Measurements from ENCODE around the gene NXPE2. TPM values are rescaled to one million over a fixed set of nuclear protein-coding genes. Genes with fewer than 3 reads are reported as not detected.

The NXPE2 gene
- polyA plus RNA-seq, 1 of the 3 experiments (the other 2 are of a cell fraction) = not detected

DNA sequence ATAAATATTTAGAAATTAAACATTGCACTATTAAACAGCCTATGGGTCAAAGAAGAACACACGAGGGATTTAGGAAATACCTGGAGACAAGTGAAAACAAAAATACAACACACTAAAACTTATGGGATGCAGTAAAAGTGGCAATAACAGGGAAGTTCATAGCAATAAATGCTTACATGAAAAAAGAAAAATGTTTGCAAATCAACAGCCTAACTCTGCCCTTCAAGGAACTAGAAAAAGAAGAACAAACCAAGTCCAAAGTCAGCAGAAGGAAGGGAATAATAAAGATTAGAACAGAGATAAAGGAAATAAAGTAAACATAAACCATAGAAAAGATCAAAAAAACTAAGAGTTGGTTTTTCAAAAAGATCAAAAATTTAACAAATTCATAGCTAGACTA is 31.6 kb downstream of the NXPE2 start:
- H3K9me3 ChIP-seq = no peaks in the 10 kb centered on the region
- no peak overlapping the region for H2AFZ ChIP-seq (ENCODE audit: low read depth)
- no peak for DNase-seq
- ChIA-PET CTCF (no interaction called here), POLR2A (no interaction called here)
- no peaks in the 10 kb centered on the region for H4K20me1 ChIP-seq (ENCODE audit: insufficient read depth)
- no peak overlapping the region for H3K27ac ChIP-seq (ENCODE audit: low read depth in 2 of 2, low read length in 1 of 2)
- no peaks in the 10 kb centered on the region for H3K36me3 ChIP-seq (replicated peaks in 1 of 2; ENCODE audit: control insufficient read depth in 1 of 2, insufficient read depth in 2 of 2, low read length in 1 of 2)
- 10% methylated on average over 1 of the region's 1 CpG for WGBS (ENCODE audit: low lambda C conversion rate)
- no peaks in the 10 kb centered on the region for H3F3A ChIP-seq (replicated peaks; ENCODE audit: insufficient read depth)
- H3K79me2 ChIP-seq (ENCODE audit: insufficient read depth) = no peaks in the 10 kb centered on the region
- no peak overlapping the region for H3K9ac ChIP-seq
- no peak for TF ChIP-seq RFX5 (IDR thresholded peaks at IDR 0.05; ENCODE audit: low read length)
- TF ChIP-seq IRF3 (IDR thresholded peaks at IDR 0.05; ENCODE audit: low read depth, low read length) = no peak
- no peak for TF ChIP-seq MEF2A (IDR thresholded peaks at IDR 0.05; ENCODE audit: borderline replicate concordance, low read depth)
- H3K27me3 ChIP-seq (ENCODE audit: insufficient read depth) = no peaks in the 10 kb centered on the region
- H3K4me1 ChIP-seq (ENCODE audit: control insufficient read depth in 1 of 2, insufficient read depth in 2 of 2, low read depth in 1 of 2, low read length in 1 of 2) = no peaks in the 10 kb centered on the region
- no peak overlapping the region for H3K4me2 ChIP-seq
- H3K4me3 ChIP-seq (ENCODE audit: low read depth in 2 of 2, low read length in 1 of 2) = no peak overlapping the region
- H3K9me2 ChIP-seq = no peaks in the 10 kb centered on the region

- POLR2A ChIA-PET = no interaction called here
- CTCF ChIA-PET = interaction anchor here (1.0 kb wide), 1 partner anchor 10 kb away, joined by 4 read pairs; no protein-coding TSS in a partner anchor
- 61% methylated on average over 2 of the region's 2 CpGs for WGBS (ENCODE audit: low lambda C conversion rate)
These were observed 35.4 kb downstream of the NXPE2 start for GRCh38 chr11:114713756-114714155.

More at GRCh38 chr11:114713756-114714155, 35.4 kb downstream of the NXPE2 start:
- Histone ChIP-seq H3F3A (replicated peaks; ENCODE audit: insufficient read depth) (no peaks in the 10 kb centered on the region), H3K27me3 (ENCODE audit: insufficient read depth) (no peaks in the 10 kb centered on the region), H3K4me1 (ENCODE audit: control insufficient read depth in 1 of 2, insufficient read depth in 2 of 2, low read depth in 1 of 2, low read length in 1 of 2) (no peaks in the 10 kb centered on the region), H2AFZ (ENCODE audit: low read depth) (no peak overlapping the region), H3K9ac (no peak overlapping the region), H3K4me2 (no peak overlapping the region), H3K36me3 (replicated peaks in 1 of 2; ENCODE audit: control insufficient read depth in 1 of 2, insufficient read depth in 2 of 2, low read length in 1 of 2) (no peaks in the 10 kb centered on the region), H3K9me3 (no peaks in the 10 kb centered on the region), H3K27ac (ENCODE audit: low read depth in 2 of 2, low read length in 1 of 2) (no peak overlapping the region), H3K79me2 (ENCODE audit: insufficient read depth) (no peaks in the 10 kb centered on the region), H3K4me3 (ENCODE audit: low read depth in 2 of 2, low read length in 1 of 2) (no peak overlapping the region), H4K20me1 (ENCODE audit: insufficient read depth) (no peaks in the 10 kb centered on the region), H3K9me2 (no peaks in the 10 kb centered on the region)
- TF ChIP-seq, protein P1, sequence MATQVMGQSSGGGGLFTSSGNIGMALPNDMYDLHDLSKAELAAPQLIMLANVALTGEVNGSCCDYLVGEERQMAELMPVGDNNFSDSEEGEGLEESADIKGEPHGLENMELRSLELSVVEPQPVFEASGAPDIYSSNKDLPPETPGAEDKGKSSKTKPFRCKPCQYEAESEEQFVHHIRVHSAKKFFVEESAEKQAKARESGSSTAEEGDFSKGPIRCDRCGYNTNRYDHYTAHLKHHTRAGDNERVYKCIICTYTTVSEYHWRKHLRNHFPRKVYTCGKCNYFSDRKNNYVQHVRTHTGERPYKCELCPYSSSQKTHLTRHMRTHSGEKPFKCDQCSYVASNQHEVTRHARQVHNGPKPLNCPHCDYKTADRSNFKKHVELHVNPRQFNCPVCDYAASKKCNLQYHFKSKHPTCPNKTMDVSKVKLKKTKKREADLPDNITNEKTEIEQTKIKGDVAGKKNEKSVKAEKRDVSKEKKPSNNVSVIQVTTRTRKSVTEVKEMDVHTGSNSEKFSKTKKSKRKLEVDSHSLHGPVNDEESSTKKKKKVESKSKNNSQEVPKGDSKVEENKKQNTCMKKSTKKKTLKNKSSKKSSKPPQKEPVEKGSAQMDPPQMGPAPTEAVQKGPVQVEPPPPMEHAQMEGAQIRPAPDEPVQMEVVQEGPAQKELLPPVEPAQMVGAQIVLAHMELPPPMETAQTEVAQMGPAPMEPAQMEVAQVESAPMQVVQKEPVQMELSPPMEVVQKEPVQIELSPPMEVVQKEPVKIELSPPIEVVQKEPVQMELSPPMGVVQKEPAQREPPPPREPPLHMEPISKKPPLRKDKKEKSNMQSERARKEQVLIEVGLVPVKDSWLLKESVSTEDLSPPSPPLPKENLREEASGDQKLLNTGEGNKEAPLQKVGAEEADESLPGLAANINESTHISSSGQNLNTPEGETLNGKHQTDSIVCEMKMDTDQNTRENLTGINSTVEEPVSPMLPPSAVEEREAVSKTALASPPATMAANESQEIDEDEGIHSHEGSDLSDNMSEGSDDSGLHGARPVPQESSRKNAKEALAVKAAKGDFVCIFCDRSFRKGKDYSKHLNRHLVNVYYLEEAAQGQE (IDR thresholded peaks at IDR 0.05; ENCODE audit: low read depth, low read length) = no peak
- TF ChIP-seq FOSL2 (IDR thresholded peaks at IDR 0.05; ENCODE audit: borderline replicate concordance, low read depth) (no peak), YY1 (IDR thresholded peaks at IDR 0.05; ENCODE audit: low read depth) (no peak), MXI1 (IDR thresholded peaks at IDR 0.05; ENCODE audit: low read depth, low read length) (no peak), CHD2 (IDR thresholded peaks at IDR 0.05; ENCODE audit: low read length, partially characterized antibody) (no peak), RCOR1 (IDR thresholded peaks at IDR 0.05; ENCODE audit: low read length) (no peak), RXRA (IDR thresholded peaks at IDR 0.05; ENCODE audit: borderline replicate concordance, low read depth) (no peak), NFIC (IDR thresholded peaks at IDR 0.05; ENCODE audit: borderline replicate concordance) (no peak), IRF3 (IDR thresholded peaks at IDR 0.05; ENCODE audit: low read depth, low read length) (no peak), MEF2A (IDR thresholded peaks at IDR 0.05; ENCODE audit: borderline replicate concordance, low read depth) (no peak), EZH2phosphoT487 (IDR thresholded peaks at IDR 0.05; ENCODE audit: borderline replicate concordance, low read depth) (no peak), NRF1 (IDR thresholded peaks at IDR 0.05; ENCODE audit: low read depth, low read length) (no peak), POLR2AphosphoS5 (IDR thresholded peaks at IDR 0.05; ENCODE audit: low read depth, low read length) (no peak)
- TF ChIP-seq, protein P2, sequence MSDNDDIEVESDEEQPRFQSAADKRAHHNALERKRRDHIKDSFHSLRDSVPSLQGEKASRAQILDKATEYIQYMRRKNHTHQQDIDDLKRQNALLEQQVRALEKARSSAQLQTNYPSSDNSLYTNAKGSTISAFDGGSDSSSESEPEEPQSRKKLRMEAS (IDR thresholded peaks at IDR 0.05; ENCODE audit: low read depth) = no peak
- TF ChIP-seq, protein P3, sequence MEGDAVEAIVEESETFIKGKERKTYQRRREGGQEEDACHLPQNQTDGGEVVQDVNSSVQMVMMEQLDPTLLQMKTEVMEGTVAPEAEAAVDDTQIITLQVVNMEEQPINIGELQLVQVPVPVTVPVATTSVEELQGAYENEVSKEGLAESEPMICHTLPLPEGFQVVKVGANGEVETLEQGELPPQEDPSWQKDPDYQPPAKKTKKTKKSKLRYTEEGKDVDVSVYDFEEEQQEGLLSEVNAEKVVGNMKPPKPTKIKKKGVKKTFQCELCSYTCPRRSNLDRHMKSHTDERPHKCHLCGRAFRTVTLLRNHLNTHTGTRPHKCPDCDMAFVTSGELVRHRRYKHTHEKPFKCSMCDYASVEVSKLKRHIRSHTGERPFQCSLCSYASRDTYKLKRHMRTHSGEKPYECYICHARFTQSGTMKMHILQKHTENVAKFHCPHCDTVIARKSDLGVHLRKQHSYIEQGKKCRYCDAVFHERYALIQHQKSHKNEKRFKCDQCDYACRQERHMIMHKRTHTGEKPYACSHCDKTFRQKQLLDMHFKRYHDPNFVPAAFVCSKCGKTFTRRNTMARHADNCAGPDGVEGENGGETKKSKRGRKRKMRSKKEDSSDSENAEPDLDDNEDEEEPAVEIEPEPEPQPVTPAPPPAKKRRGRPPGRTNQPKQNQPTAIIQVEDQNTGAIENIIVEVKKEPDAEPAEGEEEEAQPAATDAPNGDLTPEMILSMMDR (IDR thresholded peaks at IDR 0.05) = no peak
- no peak for DNase-seq
